NCI-H1694 treated with DMSO at 0.1 percent for 48 hours (cell line): ENCODE measurements around the gene CBFA2T3.
"Not testable (repeated sequence)": the region's sequence is repeated elsewhere in the genome, so short reads cannot be mapped to it uniquely, and the experiment has no call there.

ENCODE experiments used
- DNase-seq: peaks from one replicate; lab custom pipeline; 2025; lab: John Stamatoyannopoulos, UW

The CBFA2T3 gene

GRCh38 chr16:88977018-88977811 is at the start of gene CBFA2T3:
Gene CBFA2T3, minus strand, starts transcription at chr16:88977207. Its CDS starts 400 bp downstream, at chr16:88976807.
- no peak for DNase-seq

GRCh38 chr16:89026121-89026612 is 49.2 kb upstream of the CBFA2T3 start:
- no peak for DNase-seq

- DNase-seq = no peak
Observed at GRCh38 chr16:89025636-89026035, 48.6 kb upstream of the CBFA2T3 start.

GRCh38 chr16:89024546-89025060 is 47.6 kb upstream of the CBFA2T3 start:
- DNase-seq = peak; percentile 41

- DNase-seq = peak; percentile 33
Observed at GRCh38 chr16:89023621-89024511, 46.9 kb upstream of the CBFA2T3 start.

- DNase-seq = no peak
Observed at GRCh38 chr16:89023151-89023551, 46.1 kb upstream of the CBFA2T3 start.

- no peak for DNase-seq
Observed at GRCh38 chr16:89022051-89022836, 45.2 kb upstream of the CBFA2T3 start.

GRCh38 chr16:89020925-89021595 is 44.1 kb upstream of the CBFA2T3 start:
- no peak for DNase-seq

GRCh38 chr16:89020068-89020924 is 43.3 kb upstream of the CBFA2T3 start:
- DNase-seq = no peak

- no peak for DNase-seq
Observed at GRCh38 chr16:89019511-89019910, 42.5 kb upstream of the CBFA2T3 start.

GRCh38 chr16:89018282-89019158 is 41.5 kb upstream of the CBFA2T3 start:
- DNase-seq = no peak

- DNase-seq = no peak
Observed at GRCh38 chr16:89017543-89018281, 40.7 kb upstream of the CBFA2T3 start.

GRCh38 chr16:89016561-89016960 is 39.6 kb upstream of the CBFA2T3 start:
- DNase-seq = not testable (repeated sequence)

- DNase-seq = no peak
Observed at GRCh38 chr16:89015271-89015859, 38.4 kb upstream of the CBFA2T3 start.

GRCh38 chr16:89014403-89015230 is 37.6 kb upstream of the CBFA2T3 start:
- DNase-seq = no peak

- no peak for DNase-seq
Observed at GRCh38 chr16:89013692-89014402, 36.8 kb upstream of the CBFA2T3 start.
